ENCODE measurements around the gene MYOZ1.
A peak's percentile ranks its signal among the peaks of the same experiment; 100 is the strongest.

The MYOZ1 gene

GRCh38 chr10:73649876-73650536 lies 8.7 kb upstream of the MYOZ1 start:
- Histone ChIP-seq H3K4me2 (ENCODE audit: low read length) (no peak overlapping the region), H4K91ac (ENCODE audit: low read depth, low read length) (no peak overlapping the region), H3K14ac (ENCODE audit: low read length) (no peak overlapping the region), H3K4me3 (ENCODE audit: low read depth, low read length) (no peak overlapping the region), H2AK5ac (ENCODE audit: low read length) (no peak overlapping the region), H3K27ac (ENCODE audit: low read depth, low read length) (no peak overlapping the region), H3K36me3 (ENCODE audit: control insufficient read depth in 1 of 2, insufficient read depth in 2 of 2, low read length in 2 of 2) (no peaks in the 10 kb centered on the region), H4K12ac (ENCODE audit: low read depth, low read length) (no peak overlapping the region), H3K4me1 (ENCODE audit: control insufficient read depth in 1 of 2, insufficient read depth in 2 of 2, low read length in 2 of 2) (peaks cover 18 to 25% of the 10 kb centered on the region in 2 experiments), H2BK12ac (ENCODE audit: low read length) (no peak overlapping the region), H3K79me2 (ENCODE audit: control insufficient read depth, insufficient read depth, low read length, poor library complexity) (no peaks in the 10 kb centered on the region), H3K9ac (ENCODE audit: low read length) (no peak overlapping the region), H3K27me3 (ENCODE audit: insufficient read depth, low read length) (no peaks in the 10 kb centered on the region), H2BK5ac (ENCODE audit: low read depth, low read length, poor library complexity) (no peak overlapping the region), H2AFZ (ENCODE audit: insufficient read depth, low read length, poor library complexity) (no peak overlapping the region), H3K18ac (ENCODE audit: low read length) (no peak overlapping the region), H3K79me1 (ENCODE audit: low read length) (peaks cover 8% of the 10 kb centered on the region), H2BK120ac (ENCODE audit: insufficient read depth, low read length, poor library complexity) (no peak overlapping the region), H3K9me3 (ENCODE audit: insufficient read depth, low read depth, low read length) (no peaks in the 10 kb centered on the region), H3K23ac (ENCODE audit: low read length) (no peak overlapping the region), H3K4ac (ENCODE audit: low read depth, low read length) (no peak overlapping the region), H4K8ac (ENCODE audit: low read depth, low read length) (no peak overlapping the region)
- DNase-seq = peak; percentile 46 to 86
- WGBS (ENCODE audit: extremely low coverage, insufficient coverage, insufficient read length) = no CpG with 5 or more reads among the region's 6 CpGs

- H3K23ac ChIP-seq (ENCODE audit: low read length) = no peak overlapping the region
- no CpG with 5 or more reads among the region's 4 CpGs for WGBS (ENCODE audit: extremely low coverage, insufficient coverage, insufficient read length)
- H3K27ac ChIP-seq (ENCODE audit: low read depth, low read length) = no peak overlapping the region
- H4K91ac ChIP-seq (ENCODE audit: low read depth, low read length) = no peak overlapping the region
- peak; percentile 80 to 89 for DNase-seq
- no peak overlapping the region for H3K14ac ChIP-seq (ENCODE audit: low read length)
- no peak overlapping the region for H2BK5ac ChIP-seq (ENCODE audit: low read depth, low read length, poor library complexity)
- no peaks in the 10 kb centered on the region for H3K36me3 ChIP-seq (ENCODE audit: control insufficient read depth in 1 of 2, insufficient read depth in 2 of 2, low read length in 2 of 2)
- H3K27me3 ChIP-seq (ENCODE audit: insufficient read depth, low read length) = no peaks in the 10 kb centered on the region
- no peak overlapping the region for H2AK5ac ChIP-seq (ENCODE audit: low read length)
- H3K9ac ChIP-seq (ENCODE audit: low read length) = no peak overlapping the region
- no peak overlapping the region for H3K18ac ChIP-seq (ENCODE audit: low read length)
- no peak overlapping the region for H2BK120ac ChIP-seq (ENCODE audit: insufficient read depth, low read length, poor library complexity)
- H4K8ac ChIP-seq (ENCODE audit: low read depth, low read length) = no peak overlapping the region
- H2BK12ac ChIP-seq (ENCODE audit: low read length) = no peak overlapping the region
- no peaks in the 10 kb centered on the region for H3K79me2 ChIP-seq (ENCODE audit: control insufficient read depth, insufficient read depth, low read length, poor library complexity)
- peaks cover 8% of the 10 kb centered on the region for H3K79me1 ChIP-seq (ENCODE audit: low read length)
- peaks cover 18 to 25% of the 10 kb centered on the region in 2 experiments for H3K4me1 ChIP-seq (ENCODE audit: control insufficient read depth in 1 of 2, insufficient read depth in 2 of 2, low read length in 2 of 2)
- H3K4ac ChIP-seq (ENCODE audit: low read depth, low read length) = no peak overlapping the region
- H4K12ac ChIP-seq (ENCODE audit: low read depth, low read length) = no peak overlapping the region
- no peak overlapping the region for H2AFZ ChIP-seq (ENCODE audit: insufficient read depth, low read length, poor library complexity)
- H3K9me3 ChIP-seq (ENCODE audit: insufficient read depth, low read depth, low read length) = no peaks in the 10 kb centered on the region
- no peak overlapping the region for H3K4me2 ChIP-seq (ENCODE audit: low read length)
- no peak overlapping the region for H3K4me3 ChIP-seq (ENCODE audit: low read depth, low read length)
Observed at GRCh38 chr10:73648975-73649829, 7.9 kb upstream of the MYOZ1 start.

- H4K12ac ChIP-seq (ENCODE audit: low read depth, low read length) = peak overlapping the region; percentile 4
- no peak overlapping the region for H2BK5ac ChIP-seq (ENCODE audit: low read depth, low read length, poor library complexity)
- no peak for DNase-seq
- peak overlapping the region; percentile 78 for H4K8ac ChIP-seq (ENCODE audit: low read depth, low read length)
- no peak overlapping the region for H3K4ac ChIP-seq (ENCODE audit: low read depth, low read length)
- H4K91ac ChIP-seq (ENCODE audit: low read depth, low read length) = peak overlapping the region; percentile 52
- H3K27ac ChIP-seq (ENCODE audit: low read depth, low read length) = no peak overlapping the region
- H3K9me3 ChIP-seq (ENCODE audit: insufficient read depth, low read depth, low read length) = no peaks in the 10 kb centered on the region
- H3K36me3 ChIP-seq (ENCODE audit: control insufficient read depth in 1 of 2, insufficient read depth in 2 of 2, low read length in 2 of 2) = no peaks in the 10 kb centered on the region
- H3K79me2 ChIP-seq (ENCODE audit: control insufficient read depth, insufficient read depth, low read length, poor library complexity) = no peaks in the 10 kb centered on the region
- H3K79me1 ChIP-seq (ENCODE audit: low read length) = peaks cover 8% of the 10 kb centered on the region
- no CpG with 5 or more reads among the region's 35 CpGs for WGBS (ENCODE audit: extremely low coverage, insufficient coverage, insufficient read length)
- peak overlapping the region; percentile 67 for H3K4me3 ChIP-seq (ENCODE audit: low read depth, low read length)
- peaks cover 18 to 25% of the 10 kb centered on the region in 2 experiments for H3K4me1 ChIP-seq (ENCODE audit: control insufficient read depth in 1 of 2, insufficient read depth in 2 of 2, low read length in 2 of 2)
- H2AFZ ChIP-seq (ENCODE audit: insufficient read depth, low read length, poor library complexity) = peak overlapping the region; percentile 14
- peak overlapping the region; percentile 79 for H3K4me2 ChIP-seq (ENCODE audit: low read length)
- H3K9ac ChIP-seq (ENCODE audit: low read length) = no peak overlapping the region
- no peak overlapping the region for H3K23ac ChIP-seq (ENCODE audit: low read length)
- H2AK5ac ChIP-seq (ENCODE audit: low read length) = peak overlapping the region; percentile 59
- H2BK12ac ChIP-seq (ENCODE audit: low read length) = peak overlapping the region; percentile 42
- peak overlapping the region; percentile 23 for H3K18ac ChIP-seq (ENCODE audit: low read length)
- no peaks in the 10 kb centered on the region for H3K27me3 ChIP-seq (ENCODE audit: insufficient read depth, low read length)
- no peak overlapping the region for H2BK120ac ChIP-seq (ENCODE audit: insufficient read depth, low read length, poor library complexity)
- peak overlapping the region; percentile 21 for H3K14ac ChIP-seq (ENCODE audit: low read length)
Observed at GRCh38 chr10:73647875-73648651, 6.8 kb upstream of the MYOZ1 start.

GRCh38 chr10:73647211-73647874 lies 6.1 kb upstream of the MYOZ1 start:
- peak; percentile 44 to 66 for DNase-seq
- Histone ChIP-seq H2BK120ac (ENCODE audit: insufficient read depth, low read length, poor library complexity) (peak overlapping the region; percentile 61), H3K79me1 (ENCODE audit: low read length) (peaks cover 9% of the 10 kb centered on the region), H3K9me3 (ENCODE audit: insufficient read depth, low read depth, low read length) (no peaks in the 10 kb centered on the region), H3K4ac (ENCODE audit: low read depth, low read length) (no peak overlapping the region), H3K27ac (ENCODE audit: low read depth, low read length) (no peak overlapping the region), H3K36me3 (ENCODE audit: control insufficient read depth in 1 of 2, insufficient read depth in 2 of 2, low read length in 2 of 2) (no peaks in the 10 kb centered on the region), H3K14ac (ENCODE audit: low read length) (peak overlapping the region; percentile 56), H3K79me2 (ENCODE audit: control insufficient read depth, insufficient read depth, low read length, poor library complexity) (no peaks in the 10 kb centered on the region), H3K9ac (ENCODE audit: low read length) (no peak overlapping the region), H3K4me1 (ENCODE audit: control insufficient read depth in 1 of 2, insufficient read depth in 2 of 2, low read length in 2 of 2) (peaks cover 19 to 28% of the 10 kb centered on the region in 2 experiments), H2BK12ac (ENCODE audit: low read length) (peak overlapping the region; percentile 50), H2BK5ac (ENCODE audit: low read depth, low read length, poor library complexity) (no peak overlapping the region), H3K27me3 (ENCODE audit: insufficient read depth, low read length) (no peaks in the 10 kb centered on the region), H3K18ac (ENCODE audit: low read length) (peak overlapping the region; percentile 59), H3K23ac (ENCODE audit: low read length) (no peak overlapping the region), H2AK5ac (ENCODE audit: low read length) (no peak overlapping the region), H2AFZ (ENCODE audit: insufficient read depth, low read length, poor library complexity) (peak overlapping the region; percentile 76), H4K8ac (ENCODE audit: low read depth, low read length) (peak overlapping the region; percentile 78), H4K12ac (ENCODE audit: low read depth, low read length) (peak overlapping the region; percentile 84), H3K4me2 (ENCODE audit: low read length) (peak overlapping the region; percentile 79), H4K91ac (ENCODE audit: low read depth, low read length) (peak overlapping the region; percentile 50), H3K4me3 (ENCODE audit: low read depth, low read length) (peak overlapping the region; percentile 67)
- no CpG with 5 or more reads among the region's 32 CpGs for WGBS (ENCODE audit: extremely low coverage, insufficient coverage, insufficient read length)

Measured in trophoblast cell (in vitro differentiated cells and primary cell).